A673 (cell line): ENCODE data around the gene SBDS. TPM values are rescaled to one million over a fixed set of nuclear protein-coding genes. Genes with fewer than 3 reads are reported as not detected.

Source experiments
- BruUV-seq: library from RNA; stranded (reverse); fragments of 400-500 nt; replicated peaks from 2 replicates; lab custom pipeline; 2021; lab: Mats Ljungman, UMichigan
- CTCF ChIA-PET: fragments of 300-600 bp; sonication (Branson Sonifier 250); formaldehyde crosslinking; loops from one replicate; lab custom pipeline; 2022; ENCODE audit warnings: antibody characterized with exemption; lab: Charles Lee
- POLR2A ChIA-PET: fragments of 300-600 bp; sonication (Branson Sonifier 250); formaldehyde crosslinking; loops from one replicate; lab custom pipeline; 2022; ENCODE audit warnings: antibody characterized with exemption; ENCODE audit not compliant: low non-redundant PET; lab: Charles Lee
- DNase-seq: peaks from one replicate; pipeline ENCODE4 v3.0.0-alpha.2; 2015; ENCODE audit warnings: low spot score
- H3K27ac ChIP-seq: fragments of 200-600 bp; sonication (generic); 2 replicates; pipeline ENCODE4 v1.5.1; 2016; ENCODE audit warnings: mixed run types, low read depth, mild to moderate bottlenecking, mixed read lengths, antibody characterized with exemption, low read length; ENCODE audit not compliant: poor library complexity, severe bottlenecking
- H3K27me3 ChIP-seq: fragments of 200-600 bp; sonication (generic); replicated peaks from 2 replicates; pipeline ENCODE4 v1.6.1; 2017; ENCODE audit warnings: mixed run types, low read depth, mild to moderate bottlenecking, mixed read lengths, antibody characterized with exemption, low read length; ENCODE audit not compliant: insufficient read depth, poor library complexity
- H3K36me3 ChIP-seq: fragments of 200-600 bp; sonication (generic); 2 replicates; pipeline ENCODE4 v1.6.1; 2016; ENCODE audit warnings: mixed run types, mild to moderate bottlenecking, mixed read lengths, antibody characterized with exemption, low read length; ENCODE audit not compliant: insufficient read depth, poor library complexity, severe bottlenecking
- H3K4me1 ChIP-seq: fragments of 200-600 bp; sonication (generic); 2 replicates; pipeline ENCODE4 v1.6.1; 2017; ENCODE audit warnings: mixed run types, mild to moderate bottlenecking, mixed read lengths, antibody characterized with exemption, low read length; ENCODE audit not compliant: insufficient read depth, poor library complexity, severe bottlenecking
- H3K4me3 ChIP-seq: fragments of 200-600 bp; sonication (generic); 2 replicates; pipeline ENCODE4 v1.5.1; 2016; ENCODE audit warnings: low read depth, mixed run types, mild to moderate bottlenecking, mixed read lengths, low read length; ENCODE audit not compliant: poor library complexity, severe bottlenecking
- H3K9me3 ChIP-seq: fragments of 200-600 bp; sonication (generic); 2 replicates; pipeline ENCODE4 v1.6.1; 2016; ENCODE audit warnings: mixed run types, low read depth, mild to moderate bottlenecking, mixed read lengths, antibody characterized with exemption, low read length; ENCODE audit not compliant: poor library complexity, severe bottlenecking
- CTCF ChIP-seq: fragments of 300-800, 200-600 bp; sonication (generic); conservative IDR thresholded peaks from 2 replicates; pipeline ENCODE4 v1.5.1; 2017; ENCODE audit warnings: low read depth, mild to moderate bottlenecking, antibody characterized with exemption, low read length, moderate library complexity, mixed read lengths
- EZH2 ChIP-seq: fragments of 200-600 bp; sonication (generic); IDR thresholded peaks from 2 replicates; pipeline ENCODE4 v1.6.1; 2017; ENCODE audit warnings: borderline replicate concordance, low read depth, mild to moderate bottlenecking, mixed read lengths, antibody characterized with exemption, low read length; ENCODE audit not compliant: poor library complexity, severe bottlenecking
- intact Hi-C: fragments of 100-400 bp; cut with micrococcal nuclease; formaldehyde crosslinking; loops from one replicate; pipeline ENCODE4 v1.10.0; 2022; ENCODE audit not compliant: unreplicated experiment
- total RNA-seq: library from RNA; stranded (reverse); gene quantifications from 2 replicates; pipeline ENCODE4 v1.2.3, GENCODE V29; 2021

SBDS gene
- total RNA-seq, 1 experiment from 2014 or later: 63.4 TPM

- Histone ChIP-seq H3K27me3 (no peaks in the 10 kb centered on the region), H3K4me1 (no peaks in the 10 kb centered on the region), H3K27ac (no peak overlapping the region), H3K36me3 (peaks cover 65% of the 10 kb centered on the region), H3K9me3 (no peaks in the 10 kb centered on the region), H3K4me3 (no peak overlapping the region)
- TF ChIP-seq CTCF: no peak
- TF ChIP-seq EZH2: no peak
- no TSS peak for BruUV-seq
- no peak for DNase-seq
- ChIA-PET CTCF (no interaction called here), POLR2A (no interaction called here)
- intact Hi-C loops: no loop called here
These were observed 45.1 kb downstream of the SBDS start for GRCh38 chr7:66950311-66950710.

GRCh38 chr7:66948480-66949109 lies 46.8 kb downstream of the SBDS start:
- DNase-seq: no peak
- intact Hi-C loops: no loop called here
- H3K36me3 ChIP-seq: peaks cover 65% of the 10 kb centered on the region
- H3K4me3 ChIP-seq: no peak overlapping the region
- no peak overlapping the region for H3K27ac ChIP-seq
- no peaks in the 10 kb centered on the region for H3K9me3 ChIP-seq
- H3K27me3 ChIP-seq: no peaks in the 10 kb centered on the region
- ChIA-PET CTCF (no interaction called here), POLR2A (no interaction called here)
- no TSS peak for BruUV-seq
- no peaks in the 10 kb centered on the region for H3K4me1 ChIP-seq
- TF ChIP-seq CTCF (no peak), EZH2 (no peak)

- no peaks in the 10 kb centered on the region for H3K27me3 ChIP-seq
- ChIA-PET CTCF (no interaction called here), POLR2A (no interaction called here)
- intact Hi-C loops: no loop called here
- no peak for DNase-seq
- no TSS peak for BruUV-seq
- no peaks in the 10 kb centered on the region for H3K4me1 ChIP-seq
- H3K4me3 ChIP-seq: no peak overlapping the region
- H3K36me3 ChIP-seq: peaks cover 73% of the 10 kb centered on the region
- TF ChIP-seq CTCF: no peak
- TF ChIP-seq EZH2: no peak
- H3K9me3 ChIP-seq: no peaks in the 10 kb centered on the region
- no peak overlapping the region for H3K27ac ChIP-seq
These were observed 48.8 kb downstream of the SBDS start for GRCh38 chr7:66946545-66946944.
